ENCODE measurements around the gene HEATR1.

DNA sequence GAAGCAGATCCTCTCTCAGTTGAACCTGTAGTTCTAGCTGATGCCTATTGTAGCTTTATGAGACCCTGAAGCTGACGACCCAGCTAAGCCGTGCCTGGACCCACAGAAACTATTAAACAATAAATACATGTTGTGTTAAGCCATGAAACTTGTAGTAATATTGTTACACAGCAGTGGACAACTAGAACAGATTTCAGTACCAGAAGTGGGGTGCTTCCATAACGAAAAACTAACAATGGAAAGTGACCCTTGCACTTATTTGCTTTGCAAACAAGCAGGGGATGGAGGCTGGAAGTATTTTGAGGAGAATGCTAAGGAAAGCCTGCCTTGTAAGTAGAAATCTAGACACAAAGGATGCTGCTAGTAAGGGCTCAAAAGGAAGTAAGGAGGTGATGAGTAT, 18.1 kb upstream of the HEATR1 start:
- TF ChIP-seq, protein P1, sequence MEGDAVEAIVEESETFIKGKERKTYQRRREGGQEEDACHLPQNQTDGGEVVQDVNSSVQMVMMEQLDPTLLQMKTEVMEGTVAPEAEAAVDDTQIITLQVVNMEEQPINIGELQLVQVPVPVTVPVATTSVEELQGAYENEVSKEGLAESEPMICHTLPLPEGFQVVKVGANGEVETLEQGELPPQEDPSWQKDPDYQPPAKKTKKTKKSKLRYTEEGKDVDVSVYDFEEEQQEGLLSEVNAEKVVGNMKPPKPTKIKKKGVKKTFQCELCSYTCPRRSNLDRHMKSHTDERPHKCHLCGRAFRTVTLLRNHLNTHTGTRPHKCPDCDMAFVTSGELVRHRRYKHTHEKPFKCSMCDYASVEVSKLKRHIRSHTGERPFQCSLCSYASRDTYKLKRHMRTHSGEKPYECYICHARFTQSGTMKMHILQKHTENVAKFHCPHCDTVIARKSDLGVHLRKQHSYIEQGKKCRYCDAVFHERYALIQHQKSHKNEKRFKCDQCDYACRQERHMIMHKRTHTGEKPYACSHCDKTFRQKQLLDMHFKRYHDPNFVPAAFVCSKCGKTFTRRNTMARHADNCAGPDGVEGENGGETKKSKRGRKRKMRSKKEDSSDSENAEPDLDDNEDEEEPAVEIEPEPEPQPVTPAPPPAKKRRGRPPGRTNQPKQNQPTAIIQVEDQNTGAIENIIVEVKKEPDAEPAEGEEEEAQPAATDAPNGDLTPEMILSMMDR (conservative IDR thresholded peaks at IDR 0.05; ENCODE audit: low read depth, low read length): no peak
- no peak for TF ChIP-seq EZH2phosphoT487 (IDR thresholded peaks at IDR 0.05; ENCODE audit: borderline replicate concordance, low read length)

Measured in PC-3 (cell line).